ENCODE measurements around the gene M1AP.
A peak's percentile ranks its signal among the peaks of the same experiment; 100 is the strongest.

M1AP gene

GRCh38 chr2:74536166-74536950 lies 111.8 kb downstream of the M1AP start:
- H3K27ac ChIP-seq (ENCODE audit: low read length, poor library complexity, severe bottlenecking), result no peak overlapping the region
- H3K4me3 ChIP-seq (ENCODE audit: insufficient read depth in 1 of 2, low read depth in 1 of 2, low read length in 2 of 2), result no peak overlapping the region
- peaks cover 0 to 5% of the 10 kb centered on the region in 2 experiments for H3K27me3 ChIP-seq (ENCODE audit: control insufficient read depth in 1 of 2, insufficient read depth in 1 of 2, low read length in 2 of 2)
- no peak overlapping the region for H2BK12ac ChIP-seq (ENCODE audit: low read length in 2 of 2)
- H2BK15ac ChIP-seq (ENCODE audit: low read depth, poor library complexity, severe bottlenecking), result no peak overlapping the region
- no peak overlapping the region for H3K4me2 ChIP-seq (ENCODE audit: low read length, poor library complexity, severe bottlenecking)
- no peak overlapping the region for H4K91ac ChIP-seq (ENCODE audit: low read length)
- H3K14ac ChIP-seq (ENCODE audit: low read length in 2 of 2), result no peak overlapping the region
- H3K9me3 ChIP-seq (ENCODE audit: control insufficient read depth, low read length), result no peaks in the 10 kb centered on the region
- no peak overlapping the region for H4K8ac ChIP-seq (ENCODE audit: low read length)
- no peak overlapping the region for H3K18ac ChIP-seq (ENCODE audit: low read depth in 1 of 2, low read length in 2 of 2)
- peak overlapping the region; percentile 25 for H3K9ac ChIP-seq (ENCODE audit: low read length)
- no peak overlapping the region for H2AK5ac ChIP-seq (ENCODE audit: low read length, severe bottlenecking)
- H3K23ac ChIP-seq (ENCODE audit: low read length in 2 of 2), result no peak overlapping the region
- H2BK5ac ChIP-seq (ENCODE audit: low read depth, low read length, poor library complexity, severe bottlenecking), result no peak overlapping the region
- no peak overlapping the region for H2BK120ac ChIP-seq (ENCODE audit: low read depth, low read length)
- H3K79me1 ChIP-seq (replicated peaks; ENCODE audit: low read length, poor library complexity, severe bottlenecking), result peaks cover 5% of the 10 kb centered on the region
- H3K4ac ChIP-seq (ENCODE audit: low read depth in 1 of 2, low read length in 2 of 2), result no peak overlapping the region
- WGBS, result 95% methylated on average over 21 of the region's 23 CpGs
- H3K4me1 ChIP-seq (ENCODE audit: control insufficient read depth, insufficient read depth, low read depth, low read length), result no peaks in the 10 kb centered on the region
- H2AFZ ChIP-seq (ENCODE audit: low read depth, low read length), result no peak overlapping the region
- peaks cover 19 to 29% of the 10 kb centered on the region in 2 experiments for H3K36me3 ChIP-seq (ENCODE audit: control insufficient read depth in 1 of 2, insufficient read depth in 2 of 2, low read depth in 1 of 2, low read length in 2 of 2)
- no peak for DNase-seq

DNA sequence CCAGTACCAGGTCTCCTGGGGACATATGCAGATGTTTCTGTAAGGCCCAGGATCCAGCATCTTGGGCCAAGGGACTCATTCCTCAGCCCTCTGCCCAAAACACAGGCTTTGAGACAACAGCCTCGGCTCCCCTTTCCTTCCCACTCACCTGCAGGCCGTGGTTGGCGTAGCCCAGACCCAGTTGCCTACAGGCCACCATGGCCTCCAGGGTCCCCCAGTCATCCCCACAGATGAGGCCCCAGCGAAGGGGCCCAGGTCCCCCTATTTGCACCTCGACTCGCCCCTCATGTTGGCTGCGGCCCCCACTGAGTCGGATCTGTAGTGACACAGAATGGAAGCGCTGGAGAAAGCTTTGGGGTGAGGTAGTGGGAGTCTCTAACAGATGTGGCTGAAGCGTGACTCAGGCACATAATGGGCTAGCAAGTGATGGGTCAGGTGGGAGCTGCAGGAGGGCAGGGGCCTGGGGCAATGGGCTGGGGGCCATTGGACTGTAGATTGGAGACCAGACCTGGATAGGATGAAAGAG lies 112.6 kb downstream of the M1AP start:
- no peaks in the 10 kb centered on the region for H3K9me3 ChIP-seq (ENCODE audit: control insufficient read depth, low read length)
- WGBS, result 96% methylated on average over 10 of the region's 10 CpGs
- H3K36me3 ChIP-seq (ENCODE audit: control insufficient read depth in 1 of 2, insufficient read depth in 2 of 2, low read depth in 1 of 2, low read length in 2 of 2), result peaks cover 19 to 33% of the 10 kb centered on the region in 2 experiments
- H3K27ac ChIP-seq (ENCODE audit: low read length, poor library complexity, severe bottlenecking), result no peak overlapping the region
- peaks cover 0 to 5% of the 10 kb centered on the region in 2 experiments for H3K27me3 ChIP-seq (ENCODE audit: control insufficient read depth in 1 of 2, insufficient read depth in 1 of 2, low read length in 2 of 2)
- no peak overlapping the region for H4K91ac ChIP-seq (ENCODE audit: low read length)
- H4K8ac ChIP-seq (ENCODE audit: low read length), result no peak overlapping the region
- no peak overlapping the region for H3K9ac ChIP-seq (ENCODE audit: low read length)
- no peak overlapping the region for H3K23ac ChIP-seq (ENCODE audit: low read length in 2 of 2)
- H2BK5ac ChIP-seq (ENCODE audit: low read depth, low read length, poor library complexity, severe bottlenecking), result no peak overlapping the region
- no peak overlapping the region for H2BK15ac ChIP-seq (ENCODE audit: low read depth, poor library complexity, severe bottlenecking)
- H3K4me2 ChIP-seq (ENCODE audit: low read length, poor library complexity, severe bottlenecking), result no peak overlapping the region
- no peak overlapping the region for H3K14ac ChIP-seq (ENCODE audit: low read length in 2 of 2)
- no peak overlapping the region for H2BK12ac ChIP-seq (ENCODE audit: low read length in 2 of 2)
- no peak overlapping the region for H2BK120ac ChIP-seq (ENCODE audit: low read depth, low read length)
- H3K18ac ChIP-seq (ENCODE audit: low read depth in 1 of 2, low read length in 2 of 2), result no peak overlapping the region
- no peak overlapping the region for H3K4ac ChIP-seq (ENCODE audit: low read depth in 1 of 2, low read length in 2 of 2)
- no peak for DNase-seq
- H2AFZ ChIP-seq (ENCODE audit: low read depth, low read length), result no peak overlapping the region
- no peak overlapping the region for H3K4me3 ChIP-seq (ENCODE audit: insufficient read depth in 1 of 2, low read depth in 1 of 2, low read length in 2 of 2)
- H2AK5ac ChIP-seq (ENCODE audit: low read length, severe bottlenecking), result no peak overlapping the region
- H3K4me1 ChIP-seq (ENCODE audit: control insufficient read depth, insufficient read depth, low read depth, low read length), result peaks cover 4% of the 10 kb centered on the region
- peaks cover 10% of the 10 kb centered on the region for H3K79me1 ChIP-seq (replicated peaks; ENCODE audit: low read length, poor library complexity, severe bottlenecking)

GRCh38 chr2:74534411-74534810 lies 113.7 kb downstream of the M1AP start:
- no peaks in the 10 kb centered on the region for H3K9me3 ChIP-seq (ENCODE audit: control insufficient read depth, low read length)
- DNase-seq, result no peak
- H3K14ac ChIP-seq (ENCODE audit: low read length in 2 of 2), result no peak overlapping the region
- no peak overlapping the region for H3K4me3 ChIP-seq (ENCODE audit: insufficient read depth in 1 of 2, low read depth in 1 of 2, low read length in 2 of 2)
- no peak overlapping the region for H3K27ac ChIP-seq (ENCODE audit: low read length, poor library complexity, severe bottlenecking)
- H3K4me2 ChIP-seq (ENCODE audit: low read length, poor library complexity, severe bottlenecking), result no peak overlapping the region
- peaks cover 19 to 33% of the 10 kb centered on the region in 2 experiments for H3K36me3 ChIP-seq (ENCODE audit: control insufficient read depth in 1 of 2, insufficient read depth in 2 of 2, low read depth in 1 of 2, low read length in 2 of 2)
- no peak overlapping the region for H2BK12ac ChIP-seq (ENCODE audit: low read length in 2 of 2)
- peaks cover 0 to 5% of the 10 kb centered on the region in 2 experiments for H3K27me3 ChIP-seq (ENCODE audit: control insufficient read depth in 1 of 2, insufficient read depth in 1 of 2, low read length in 2 of 2)
- no peak overlapping the region for H4K8ac ChIP-seq (ENCODE audit: low read length)
- H2AK5ac ChIP-seq (ENCODE audit: low read length, severe bottlenecking), result no peak overlapping the region
- no peak overlapping the region for H3K23ac ChIP-seq (ENCODE audit: low read length in 2 of 2)
- H4K91ac ChIP-seq (ENCODE audit: low read length), result no peak overlapping the region
- no peak overlapping the region for H3K4ac ChIP-seq (ENCODE audit: low read depth in 1 of 2, low read length in 2 of 2)
- H2BK15ac ChIP-seq (ENCODE audit: low read depth, poor library complexity, severe bottlenecking), result no peak overlapping the region
- H2BK5ac ChIP-seq (ENCODE audit: low read depth, low read length, poor library complexity, severe bottlenecking), result no peak overlapping the region
- no peak overlapping the region for H2BK120ac ChIP-seq (ENCODE audit: low read depth, low read length)
- no peak overlapping the region for H3K18ac ChIP-seq (ENCODE audit: low read depth in 1 of 2, low read length in 2 of 2)
- peaks cover 14% of the 10 kb centered on the region for H3K79me1 ChIP-seq (replicated peaks; ENCODE audit: low read length, poor library complexity, severe bottlenecking)
- peaks cover 7% of the 10 kb centered on the region for H3K4me1 ChIP-seq (ENCODE audit: control insufficient read depth, insufficient read depth, low read depth, low read length)
- 91% methylated on average over 12 of the region's 12 CpGs for WGBS
- no peak overlapping the region for H2AFZ ChIP-seq (ENCODE audit: low read depth, low read length)
- no peak overlapping the region for H3K9ac ChIP-seq (ENCODE audit: low read length)

DNA sequence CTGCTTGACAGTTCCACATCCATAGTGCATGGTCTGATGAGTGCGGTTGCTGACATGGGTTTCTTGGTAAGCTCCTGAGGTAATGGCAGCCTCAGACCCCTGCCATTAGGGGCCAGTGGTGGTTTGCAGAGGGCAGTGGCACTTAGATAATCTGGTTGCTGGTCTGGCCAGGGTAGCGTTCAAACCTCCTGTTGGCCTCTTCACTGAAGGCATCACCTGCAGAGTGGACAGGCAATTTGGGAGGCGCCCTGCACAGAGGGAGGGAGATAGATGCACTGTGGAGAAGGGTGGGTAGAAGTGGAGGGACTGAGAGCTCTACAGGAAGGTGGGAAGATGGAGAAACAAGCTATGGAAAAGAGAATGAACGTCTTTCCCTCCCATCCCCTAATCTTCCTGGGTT lies 114.7 kb downstream of the M1AP start:
- no peak overlapping the region for H2BK5ac ChIP-seq (ENCODE audit: low read depth, low read length, poor library complexity, severe bottlenecking)
- H2BK120ac ChIP-seq (ENCODE audit: low read depth, low read length), result no peak overlapping the region
- peaks cover 19 to 33% of the 10 kb centered on the region in 2 experiments for H3K36me3 ChIP-seq (ENCODE audit: control insufficient read depth in 1 of 2, insufficient read depth in 2 of 2, low read depth in 1 of 2, low read length in 2 of 2)
- H3K9me3 ChIP-seq (ENCODE audit: control insufficient read depth, low read length), result no peaks in the 10 kb centered on the region
- H3K4me3 ChIP-seq (ENCODE audit: insufficient read depth in 1 of 2, low read depth in 1 of 2, low read length in 2 of 2), result no peak overlapping the region
- no peak overlapping the region for H3K18ac ChIP-seq (ENCODE audit: low read depth in 1 of 2, low read length in 2 of 2)
- H4K8ac ChIP-seq (ENCODE audit: low read length), result no peak overlapping the region
- no peak overlapping the region for H2AK5ac ChIP-seq (ENCODE audit: low read length, severe bottlenecking)
- H3K4me2 ChIP-seq (ENCODE audit: low read length, poor library complexity, severe bottlenecking), result no peak overlapping the region
- no peak overlapping the region for H2BK12ac ChIP-seq (ENCODE audit: low read length in 2 of 2)
- no peak for DNase-seq
- no peak overlapping the region for H2BK15ac ChIP-seq (ENCODE audit: low read depth, poor library complexity, severe bottlenecking)
- WGBS, result 96% methylated on average over 4 of the region's 4 CpGs
- H2AFZ ChIP-seq (ENCODE audit: low read depth, low read length), result no peak overlapping the region
- H3K4ac ChIP-seq (ENCODE audit: low read depth in 1 of 2, low read length in 2 of 2), result no peak overlapping the region
- no peak overlapping the region for H4K91ac ChIP-seq (ENCODE audit: low read length)
- peaks cover 0 to 4% of the 10 kb centered on the region in 2 experiments for H3K27me3 ChIP-seq (ENCODE audit: control insufficient read depth in 1 of 2, insufficient read depth in 1 of 2, low read length in 2 of 2)
- no peak overlapping the region for H3K9ac ChIP-seq (ENCODE audit: low read length)
- no peak overlapping the region for H3K23ac ChIP-seq (ENCODE audit: low read length in 2 of 2)
- peaks cover 9% of the 10 kb centered on the region for H3K4me1 ChIP-seq (ENCODE audit: control insufficient read depth, insufficient read depth, low read depth, low read length)
- H3K27ac ChIP-seq (ENCODE audit: low read length, poor library complexity, severe bottlenecking), result no peak overlapping the region
- no peak overlapping the region for H3K14ac ChIP-seq (ENCODE audit: low read length in 2 of 2)
- H3K79me1 ChIP-seq (replicated peaks; ENCODE audit: low read length, poor library complexity, severe bottlenecking), result peaks cover 16% of the 10 kb centered on the region
